Caki2 (cell line): ENCODE results near the gene LARGE1. TPM values are rescaled to one million over a fixed set of nuclear protein-coding genes. Genes with fewer than 3 reads are reported as not detected.

Source experiments
- DNase-seq: peaks from one replicate; pipeline ENCODE4 v3.0.0-alpha.2; 2015; ENCODE audit warnings: low read depth
- in situ Hi-C: cut with HindIII; loops from 2 replicates; pipeline ENCODE4 v1.10.0; 2016; ENCODE audit warnings: low sequenced_read_pairs, low pct_unique_long_range_greater_than_20kb, mixed read lengths
- total RNA-seq: library from RNA; depleted of rRNA; stranded (reverse); fragments of >200 nt; shearing (Covaris generic); gene quantifications from 2 replicates; pipeline ENCODE4 v1.2.3, GENCODE V29; 2014; ENCODE audit warnings: low replicate concordance

The LARGE1 gene
- total RNA-seq, 1 experiment from 2014 or later, result 9.7 TPM

DNA sequence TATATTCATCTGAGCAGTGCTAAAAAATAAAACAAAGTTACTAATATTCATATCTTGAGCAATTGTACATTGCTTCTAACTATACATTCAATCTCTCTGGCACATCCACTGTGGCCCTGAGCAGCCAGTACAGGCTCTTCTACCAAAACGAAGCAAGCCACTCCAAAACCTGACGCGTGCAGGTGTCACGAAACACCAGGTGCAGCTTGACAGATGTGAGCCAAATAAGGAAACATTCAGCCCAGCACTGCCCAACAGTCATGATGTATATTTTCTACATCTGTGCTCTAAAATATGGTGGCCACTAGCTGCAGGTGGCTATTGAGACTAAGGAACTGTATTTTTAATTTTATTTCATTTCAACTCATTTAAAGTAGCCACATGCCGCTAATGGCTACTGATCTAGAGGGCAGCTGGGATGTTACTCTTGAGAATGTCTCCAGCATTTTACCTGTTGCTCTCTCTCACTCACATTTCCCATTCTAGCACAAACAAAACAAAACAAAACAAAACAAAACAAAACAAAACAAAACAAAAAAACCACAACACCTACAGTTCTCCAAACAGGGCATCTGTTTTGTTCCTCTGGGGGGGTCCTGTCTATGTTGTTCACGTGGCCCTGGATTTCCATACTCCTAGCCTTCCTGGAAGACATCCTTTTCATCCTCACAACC is 77.7 kb downstream of the LARGE1 start:
- DNase-seq, result no peak
- in situ Hi-C loops, result no loop called here

DNA sequence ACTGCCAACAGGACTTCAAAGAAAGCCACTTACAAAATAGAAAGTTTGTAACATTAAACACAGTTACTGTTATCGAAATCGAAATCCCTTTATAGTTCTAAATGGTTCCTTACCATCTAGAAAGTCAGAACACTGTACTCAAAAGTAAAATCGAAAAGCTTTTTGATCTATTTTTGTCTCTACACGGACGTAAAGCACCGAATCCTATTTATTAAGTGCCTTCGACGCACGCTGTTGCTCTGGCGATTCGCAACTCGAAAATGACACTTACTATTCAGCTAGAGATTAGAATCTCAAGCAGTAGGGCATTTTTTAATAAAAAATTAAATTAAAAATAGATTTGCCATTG is 78.3 kb downstream of the LARGE1 start:
- DNase-seq, result no peak
- in situ Hi-C loops, result no loop called here

DNA sequence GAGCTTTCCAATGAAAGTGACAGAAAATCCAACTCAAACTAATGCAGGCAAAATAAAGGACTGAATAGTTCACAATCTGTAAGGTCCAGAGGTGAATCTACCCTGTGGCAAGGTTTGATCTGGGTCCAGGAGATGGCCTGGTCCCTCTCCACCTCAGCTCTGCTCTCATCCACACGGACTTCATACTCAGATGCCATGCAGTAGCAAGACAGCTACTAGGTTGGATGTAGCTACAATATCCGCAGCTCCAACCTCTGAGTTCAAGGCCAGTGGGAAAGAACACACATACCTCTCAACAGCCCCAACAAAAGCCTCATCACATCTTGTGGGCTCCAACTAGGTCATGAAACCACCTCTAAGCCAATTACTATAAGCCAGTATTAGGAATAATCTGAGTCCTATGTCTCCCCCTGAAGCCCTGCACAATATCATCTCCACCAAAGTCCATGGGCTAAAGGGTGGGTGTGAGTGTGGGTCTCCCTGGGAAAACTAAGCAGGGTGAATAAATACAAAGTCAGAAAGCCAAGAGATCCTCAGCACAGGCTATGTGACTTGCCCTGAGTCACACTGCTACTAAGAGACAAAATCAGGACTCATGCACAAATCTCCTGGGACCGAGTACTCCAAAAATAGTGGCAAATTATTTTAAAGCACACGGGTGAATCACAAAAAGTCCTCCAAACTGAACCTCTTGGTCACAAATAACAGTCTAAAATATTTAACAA is 78.8 kb downstream of the LARGE1 start:
- no peak for DNase-seq
- in situ Hi-C loops, result no loop called here

DNA sequence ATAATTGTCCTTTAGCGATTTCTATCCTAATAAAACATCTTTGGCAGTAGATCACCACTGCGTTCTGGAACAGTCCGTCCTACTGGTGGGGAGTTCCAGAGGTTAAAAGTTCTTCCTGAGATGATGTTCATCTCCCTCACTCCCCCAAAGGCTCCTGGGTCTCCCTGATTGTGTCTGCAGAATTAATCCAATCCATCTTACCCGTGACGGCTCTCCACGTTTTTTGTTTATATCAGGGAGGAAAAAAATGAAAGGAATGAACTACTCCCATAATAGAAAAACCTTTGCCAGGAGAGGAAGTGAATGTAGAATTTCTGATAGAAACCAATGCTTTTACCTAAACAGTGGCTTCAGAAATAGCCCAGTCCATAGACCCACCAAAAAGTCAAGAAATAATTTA is 81.6 kb downstream of the LARGE1 start:
- in situ Hi-C loops, result no loop called here
- DNase-seq, result no peak

DNA sequence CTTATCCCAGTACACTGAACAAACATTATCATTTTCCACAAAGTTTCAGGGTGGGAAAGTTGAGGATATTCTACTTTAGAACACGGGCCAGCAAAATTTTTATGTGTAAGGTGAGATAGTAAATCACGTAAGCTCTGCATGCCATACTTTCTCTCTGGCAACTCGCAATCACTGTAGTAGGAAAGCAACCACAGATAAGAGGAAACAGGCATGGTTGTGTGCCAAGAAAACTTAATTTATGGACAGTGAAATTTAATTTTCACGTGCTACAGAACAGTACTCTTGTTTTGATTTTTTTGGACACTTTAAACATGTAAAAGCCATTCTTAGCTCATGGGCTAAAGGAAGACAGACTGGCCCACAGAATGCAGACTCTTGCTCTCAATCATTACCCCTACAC is 82.5 kb downstream of the LARGE1 start:
- DNase-seq, result no peak
- in situ Hi-C loops, result no loop called here

DNA sequence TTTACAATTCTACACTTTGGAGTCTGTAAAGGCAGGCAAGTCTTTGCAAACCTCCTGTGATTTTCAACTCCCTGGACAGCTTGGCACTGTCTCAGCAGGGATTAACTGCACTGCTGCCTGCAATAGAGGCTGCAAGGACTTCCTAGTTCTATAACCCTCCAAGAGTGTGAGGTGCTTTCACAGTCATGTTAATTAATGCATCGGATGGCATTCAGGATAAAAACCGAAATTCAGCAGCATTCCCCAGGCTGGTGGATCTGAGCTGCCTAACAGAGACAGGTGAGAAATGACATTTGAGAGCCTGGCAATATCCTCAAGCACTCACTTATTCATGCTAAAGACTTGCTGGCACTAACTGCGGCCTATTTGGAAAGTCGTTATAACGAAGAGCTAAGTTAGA is 85.0 kb downstream of the LARGE1 start:
- no peak for DNase-seq
- in situ Hi-C loops, result no loop called here

DNA sequence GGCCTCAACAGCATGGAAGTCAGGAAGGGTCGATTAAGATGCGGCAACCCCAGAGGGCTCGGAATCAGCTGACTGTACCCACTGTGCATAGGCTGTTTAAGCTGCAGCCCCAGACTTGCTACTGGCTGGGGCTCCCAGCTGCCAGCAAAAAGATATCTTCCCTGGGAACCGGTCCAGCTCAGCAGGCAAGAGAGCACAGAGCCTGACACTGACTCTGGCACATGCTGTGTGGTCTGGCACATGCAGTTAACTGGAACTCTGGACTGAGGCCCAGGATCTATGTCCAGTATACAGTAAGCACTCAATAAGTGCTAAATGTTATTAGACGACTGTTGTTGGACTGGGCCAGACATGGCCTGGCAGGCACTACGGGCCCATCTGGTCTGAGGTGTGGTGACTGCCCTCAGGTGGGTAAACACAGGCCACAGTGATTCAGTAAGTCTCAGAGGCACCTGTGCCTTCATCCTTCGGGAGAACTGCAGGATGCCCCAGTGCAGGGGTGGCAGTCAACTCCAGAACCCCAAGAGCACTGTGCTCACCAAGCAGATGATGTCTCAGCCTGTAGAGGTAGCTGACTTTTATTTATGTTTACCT is 87.6 kb downstream of the LARGE1 start:
- no peak for DNase-seq
- in situ Hi-C loops, result no loop called here

DNA sequence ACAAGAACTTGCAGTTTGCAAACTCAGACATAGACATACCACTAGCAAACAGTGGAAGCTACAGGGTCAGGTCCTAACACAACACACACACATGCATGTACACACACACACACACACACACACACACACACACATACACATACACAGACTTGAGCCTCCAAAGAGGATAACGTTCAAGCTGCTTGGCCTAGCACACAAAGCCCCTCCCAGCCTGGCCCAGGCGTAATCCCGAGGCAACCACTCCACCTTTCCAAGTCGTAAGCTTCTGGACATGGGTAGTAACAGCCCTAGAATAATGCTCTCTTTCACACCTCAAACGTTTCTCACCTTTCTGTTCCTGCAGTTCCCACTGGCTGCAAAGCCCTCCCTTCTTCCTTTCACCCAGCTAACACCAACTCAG is 88.6 kb downstream of the LARGE1 start:
- in situ Hi-C loops, result no loop called here
- no peak for DNase-seq

DNA sequence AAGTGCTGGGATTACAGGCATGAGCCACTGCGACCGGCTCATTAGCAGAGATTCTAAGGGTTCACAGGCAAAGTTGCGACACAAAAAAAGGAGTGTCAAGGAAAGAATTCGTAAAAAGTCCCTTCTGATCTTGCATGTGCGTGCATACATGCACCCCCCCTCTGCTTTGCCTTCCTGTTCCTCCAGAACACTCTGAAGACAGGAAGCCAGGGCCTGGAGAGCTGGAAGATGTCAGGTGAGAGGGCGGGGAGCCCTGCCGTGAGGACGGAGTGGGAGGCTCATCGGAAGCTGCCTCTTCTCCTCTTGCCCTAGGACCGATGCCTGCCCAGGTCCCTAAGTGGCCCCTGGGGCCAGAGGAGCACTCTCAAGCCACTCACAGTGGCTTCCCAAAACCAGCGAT is 89.1 kb downstream of the LARGE1 start:
- in situ Hi-C loops, result no loop called here
- no peak for DNase-seq

DNA sequence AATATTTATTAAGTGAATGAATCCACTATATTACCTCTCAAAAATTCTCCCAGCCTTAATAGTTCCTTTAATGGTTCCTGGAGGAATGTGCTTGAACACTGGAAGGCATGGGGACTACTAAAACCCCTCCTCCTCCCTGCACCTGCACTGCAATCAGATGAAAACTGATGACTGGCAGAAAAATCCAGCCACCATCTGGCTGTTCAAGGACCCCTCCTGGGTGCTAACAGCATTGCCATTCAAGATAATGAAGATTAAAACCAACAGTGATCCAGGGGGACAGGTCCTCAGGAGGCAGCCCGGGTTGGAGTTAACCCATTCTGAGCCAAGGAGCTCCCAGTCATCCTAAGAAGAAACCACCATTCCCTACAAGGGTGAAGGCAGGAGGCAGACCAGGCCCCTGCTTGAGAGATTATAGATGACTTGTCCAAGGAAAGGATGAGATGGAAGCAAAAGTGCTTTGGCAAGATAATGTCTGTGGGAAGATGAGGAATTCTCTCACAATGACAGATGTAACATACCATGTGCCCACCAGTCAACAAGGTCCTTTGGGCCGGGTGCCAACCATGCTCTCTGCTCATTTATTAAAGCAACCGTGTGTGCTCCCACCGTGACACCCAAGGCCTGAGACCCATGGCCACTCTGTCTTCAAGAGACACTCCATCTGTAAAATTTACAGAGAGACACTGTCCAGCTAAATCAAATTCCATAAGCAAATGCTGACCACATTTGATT is 90.6 kb downstream of the LARGE1 start:
- no peak for DNase-seq
- in situ Hi-C loops, result no loop called here

DNA sequence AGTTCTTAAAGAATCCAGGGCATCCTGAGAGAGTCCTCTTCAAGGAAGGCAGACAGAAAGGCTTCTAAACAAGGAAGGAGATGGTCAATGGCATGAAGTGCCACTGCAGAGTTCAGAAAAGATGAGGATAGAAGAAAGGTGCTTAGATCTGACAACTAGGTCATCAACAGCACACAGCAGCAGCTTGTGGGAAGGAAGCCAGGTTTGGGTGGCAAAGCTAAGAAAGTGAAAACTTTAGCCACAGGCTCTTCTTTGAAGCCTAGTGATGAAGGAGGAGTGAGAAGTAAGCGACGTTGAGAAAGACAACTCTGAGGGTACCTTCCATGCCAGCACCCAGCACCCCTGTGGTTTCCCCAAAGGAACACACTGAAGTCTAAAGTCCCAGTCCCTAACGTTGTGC is 92.0 kb downstream of the LARGE1 start:
- in situ Hi-C loops, result no loop called here
- no peak for DNase-seq

DNA sequence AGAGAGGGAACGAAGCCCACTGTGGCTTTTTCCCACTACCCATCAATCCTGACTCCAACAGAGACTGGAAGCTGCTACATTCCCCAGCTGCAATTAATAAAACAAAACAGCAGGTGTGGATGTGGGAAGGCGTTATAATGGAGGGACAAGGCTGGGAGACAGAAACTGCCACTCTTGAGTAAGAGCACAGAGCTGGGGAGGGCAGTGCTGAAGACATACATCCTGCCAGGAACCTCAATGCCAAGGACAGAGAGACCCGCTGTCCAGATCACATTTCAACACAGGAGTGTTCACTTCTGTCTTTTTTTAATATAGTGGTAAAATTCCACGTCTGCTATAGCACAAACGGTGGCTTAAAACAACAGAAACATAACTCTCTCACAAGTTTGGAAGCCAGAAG is 94.5 kb downstream of the LARGE1 start:
- DNase-seq, result no peak
- in situ Hi-C loops, result no loop called here

DNA sequence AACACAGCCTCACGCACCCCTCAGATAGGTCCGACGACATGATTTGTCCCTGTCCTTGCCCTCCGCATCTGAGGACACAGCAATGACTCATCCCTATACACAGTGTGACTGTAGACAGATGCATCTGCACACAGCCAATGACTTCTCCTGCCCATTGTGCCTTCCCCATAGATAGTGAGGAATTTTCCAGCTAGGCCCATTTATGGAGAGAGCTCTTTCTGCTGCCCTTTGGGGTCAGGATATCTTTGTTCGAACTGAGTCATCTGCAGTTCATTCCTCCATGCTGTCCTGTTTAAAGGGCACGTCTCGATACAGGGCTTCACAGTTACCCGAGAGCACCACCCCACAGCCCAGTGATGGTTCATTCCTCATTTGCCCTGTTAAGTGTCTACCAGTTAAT is 96.7 kb downstream of the LARGE1 start:
- in situ Hi-C loops, result no loop called here
- no peak for DNase-seq

DNA sequence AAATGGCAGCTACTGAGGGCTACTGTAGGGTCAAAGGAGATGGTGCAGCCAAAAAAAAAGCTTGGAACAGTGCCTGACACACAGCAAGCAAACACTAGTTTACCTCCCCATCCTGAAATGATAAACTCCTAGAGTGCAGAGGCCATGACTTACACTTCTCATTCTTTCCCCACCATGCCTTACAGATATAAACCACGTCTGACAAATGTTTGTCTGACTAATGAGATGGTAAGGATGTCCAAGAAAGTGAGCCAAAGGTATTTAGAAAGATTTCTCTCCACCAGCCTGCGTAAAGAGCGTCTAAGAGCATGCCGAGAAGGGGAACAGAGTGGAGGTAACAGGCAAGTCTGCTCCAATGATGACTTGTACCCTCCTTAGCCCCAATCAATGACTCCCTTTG is 99.0 kb downstream of the LARGE1 start:
- DNase-seq, result no peak
- in situ Hi-C loops, result no loop called here

DNA sequence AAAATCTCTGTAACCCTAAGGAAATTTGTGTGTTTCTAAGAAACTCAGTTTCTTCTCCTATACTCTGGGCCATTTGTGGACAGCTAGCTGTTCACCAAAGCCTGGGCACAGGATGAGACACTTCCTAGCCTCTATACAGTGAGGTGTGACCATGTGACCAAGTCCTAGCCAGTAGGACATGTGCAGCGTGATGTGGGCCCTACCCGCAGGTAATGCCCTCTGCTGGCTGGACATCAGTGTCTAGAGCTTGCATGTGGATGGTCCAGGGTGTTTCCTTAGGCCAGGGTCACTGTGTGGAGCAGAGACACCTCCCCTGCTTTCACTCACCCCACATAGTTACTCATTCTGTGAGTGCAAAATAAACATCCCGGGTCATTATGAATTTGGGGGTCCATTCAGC is 100.5 kb downstream of the LARGE1 start:
- in situ Hi-C loops, result no loop called here
- DNase-seq, result no peak

DNA sequence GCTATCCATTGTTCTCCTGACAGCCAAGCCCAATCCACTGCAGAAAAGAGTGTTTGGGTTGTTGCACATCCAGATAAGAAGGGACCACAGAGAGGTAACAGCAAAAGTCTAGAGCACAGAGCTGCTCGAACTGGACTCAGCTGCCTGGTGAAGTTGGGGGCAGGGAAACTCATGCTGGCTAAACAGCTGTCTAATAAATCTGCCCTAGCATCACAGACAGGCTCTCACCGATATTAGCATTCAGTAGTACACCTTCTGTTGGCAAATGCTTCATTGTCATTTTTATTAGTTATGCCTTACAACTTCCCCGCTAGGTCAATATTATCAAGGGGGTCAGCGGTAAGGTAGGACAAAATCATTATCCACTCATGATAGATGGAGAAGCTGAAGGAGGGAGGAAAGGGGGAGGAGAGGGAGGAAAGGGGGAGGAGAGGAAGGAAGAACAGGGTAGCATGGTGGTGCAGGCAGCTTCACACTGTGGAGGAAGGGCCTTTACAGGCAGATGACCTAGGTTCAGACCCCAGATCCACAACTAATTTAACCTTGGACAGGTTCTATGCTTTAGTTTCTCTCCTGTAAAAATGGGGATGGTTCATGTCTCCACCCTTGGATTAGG is 102.7 kb downstream of the LARGE1 start:
- in situ Hi-C loops, result no loop called here
- no peak for DNase-seq

DNA sequence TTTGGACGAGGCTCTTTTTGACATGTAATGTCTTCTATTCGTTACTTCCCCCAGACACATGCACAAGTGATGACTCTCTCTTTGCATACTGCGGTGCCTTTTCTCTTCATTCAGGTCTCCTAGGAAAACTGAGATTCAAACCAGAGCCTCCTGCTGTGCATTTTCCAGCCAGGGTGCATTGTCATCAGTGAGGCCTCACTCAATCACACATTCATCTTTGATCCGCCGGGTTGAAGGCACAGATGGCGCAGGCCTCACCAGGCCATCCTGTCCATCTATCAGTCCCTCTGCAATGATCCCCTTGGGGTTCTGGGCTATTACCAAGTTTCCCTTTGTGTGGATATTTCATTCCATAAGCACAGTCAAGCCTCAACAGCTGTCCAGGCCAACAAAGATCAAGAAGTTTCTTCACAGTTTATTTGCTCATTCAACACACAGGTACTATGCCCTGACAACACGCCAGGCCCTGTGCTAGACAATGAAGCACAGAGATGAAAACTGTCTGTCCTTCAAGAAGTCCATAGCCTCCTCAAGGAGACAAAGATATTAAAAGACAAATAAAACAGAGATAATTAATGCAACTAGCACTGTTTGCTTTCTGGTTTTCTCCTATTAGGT is 107.8 kb downstream of the LARGE1 start:
- DNase-seq, result no peak
- in situ Hi-C loops, result no loop called here

DNA sequence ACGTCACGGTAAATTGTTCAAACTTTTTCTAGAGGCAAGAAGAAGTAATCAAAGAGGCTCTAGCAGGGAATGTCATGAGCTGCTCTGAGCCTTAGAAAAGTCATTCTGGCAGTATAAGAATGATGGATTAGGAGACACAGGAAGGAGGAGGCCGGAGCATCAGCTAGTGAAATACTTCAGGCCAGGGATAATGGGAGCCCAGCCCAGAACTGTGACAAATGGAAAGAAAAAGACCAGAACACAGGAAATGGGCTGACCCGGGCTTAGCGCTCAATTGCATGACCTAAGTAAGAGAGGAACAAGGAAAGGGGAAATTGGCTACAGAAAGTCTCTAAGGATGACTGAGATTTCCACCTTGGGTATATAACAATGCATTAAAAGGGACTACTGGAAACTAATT is 108.6 kb downstream of the LARGE1 start:
- DNase-seq, result no peak
- in situ Hi-C loops, result no loop called here
